GM13976 (cell line): ENCODE data around the gene HIKESHI.

ENCODE experiments used
- DNase-seq: peaks from one replicate; pipeline ENCODE4 v3.0.0; 2012; ENCODE audit warnings: low spot score
- in situ Hi-C: fragments of 300-500 bp; cut with MboI; formaldehyde crosslinking; loops from one replicate; pipeline ENCODE4 v1.12.0; 2022; ENCODE audit warnings: low sequenced_read_pairs, mixed read lengths, inconsistent platforms; ENCODE audit not compliant: unreplicated experiment
- TF ChIP-seq, protein P1 (sequence below): IDR thresholded peaks from 2 replicates; pipeline ENCODE4 v1.5.1; 2012; ENCODE audit warnings: borderline replicate concordance, mild to moderate bottlenecking; ENCODE audit not compliant: insufficient read depth; ENCODE audit errors: extremely low read depth, missing control alignments, control extremely low read depth

HIKESHI gene

DNA sequence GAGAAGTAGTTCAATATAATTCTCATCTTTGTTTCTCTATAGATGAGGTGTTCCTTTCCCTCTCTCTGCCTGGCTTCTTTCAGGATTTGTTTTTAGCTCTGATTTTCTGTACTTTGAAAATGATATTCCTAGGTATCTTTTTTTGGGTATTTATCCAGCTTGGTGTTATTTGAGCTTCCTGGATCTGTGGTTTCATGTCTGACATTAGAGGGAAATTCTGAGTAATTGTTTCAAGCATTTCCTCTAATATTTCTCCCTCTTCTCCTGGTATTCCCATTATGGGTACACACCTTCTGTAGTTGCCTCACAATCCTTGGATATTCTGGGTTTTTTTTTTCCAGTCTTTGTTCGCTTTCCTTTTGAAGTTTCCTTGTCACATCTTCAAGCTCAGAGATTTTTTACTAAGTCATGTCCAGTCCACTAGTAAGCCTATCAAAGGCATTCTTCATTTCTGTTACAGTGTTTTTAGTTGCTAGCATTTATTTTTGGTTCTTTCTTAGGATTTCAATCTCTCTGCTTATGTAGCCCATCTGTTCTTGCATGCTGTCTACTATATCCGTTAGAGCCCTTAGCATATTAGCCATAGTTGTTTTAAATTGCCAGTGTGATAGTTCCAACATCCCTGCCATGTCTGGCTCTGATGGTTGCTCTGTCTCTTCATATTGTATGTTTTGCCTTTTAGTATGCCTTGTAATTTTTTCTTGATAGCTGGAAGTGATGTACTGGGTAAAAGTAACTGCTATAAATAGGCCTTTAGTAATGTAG is 78.4 kb downstream of the HIKESHI start:
- in situ Hi-C loops = no loop called here
- DNase-seq = no peak
- TF ChIP-seq, protein P1, sequence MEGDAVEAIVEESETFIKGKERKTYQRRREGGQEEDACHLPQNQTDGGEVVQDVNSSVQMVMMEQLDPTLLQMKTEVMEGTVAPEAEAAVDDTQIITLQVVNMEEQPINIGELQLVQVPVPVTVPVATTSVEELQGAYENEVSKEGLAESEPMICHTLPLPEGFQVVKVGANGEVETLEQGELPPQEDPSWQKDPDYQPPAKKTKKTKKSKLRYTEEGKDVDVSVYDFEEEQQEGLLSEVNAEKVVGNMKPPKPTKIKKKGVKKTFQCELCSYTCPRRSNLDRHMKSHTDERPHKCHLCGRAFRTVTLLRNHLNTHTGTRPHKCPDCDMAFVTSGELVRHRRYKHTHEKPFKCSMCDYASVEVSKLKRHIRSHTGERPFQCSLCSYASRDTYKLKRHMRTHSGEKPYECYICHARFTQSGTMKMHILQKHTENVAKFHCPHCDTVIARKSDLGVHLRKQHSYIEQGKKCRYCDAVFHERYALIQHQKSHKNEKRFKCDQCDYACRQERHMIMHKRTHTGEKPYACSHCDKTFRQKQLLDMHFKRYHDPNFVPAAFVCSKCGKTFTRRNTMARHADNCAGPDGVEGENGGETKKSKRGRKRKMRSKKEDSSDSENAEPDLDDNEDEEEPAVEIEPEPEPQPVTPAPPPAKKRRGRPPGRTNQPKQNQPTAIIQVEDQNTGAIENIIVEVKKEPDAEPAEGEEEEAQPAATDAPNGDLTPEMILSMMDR = no peak

DNA sequence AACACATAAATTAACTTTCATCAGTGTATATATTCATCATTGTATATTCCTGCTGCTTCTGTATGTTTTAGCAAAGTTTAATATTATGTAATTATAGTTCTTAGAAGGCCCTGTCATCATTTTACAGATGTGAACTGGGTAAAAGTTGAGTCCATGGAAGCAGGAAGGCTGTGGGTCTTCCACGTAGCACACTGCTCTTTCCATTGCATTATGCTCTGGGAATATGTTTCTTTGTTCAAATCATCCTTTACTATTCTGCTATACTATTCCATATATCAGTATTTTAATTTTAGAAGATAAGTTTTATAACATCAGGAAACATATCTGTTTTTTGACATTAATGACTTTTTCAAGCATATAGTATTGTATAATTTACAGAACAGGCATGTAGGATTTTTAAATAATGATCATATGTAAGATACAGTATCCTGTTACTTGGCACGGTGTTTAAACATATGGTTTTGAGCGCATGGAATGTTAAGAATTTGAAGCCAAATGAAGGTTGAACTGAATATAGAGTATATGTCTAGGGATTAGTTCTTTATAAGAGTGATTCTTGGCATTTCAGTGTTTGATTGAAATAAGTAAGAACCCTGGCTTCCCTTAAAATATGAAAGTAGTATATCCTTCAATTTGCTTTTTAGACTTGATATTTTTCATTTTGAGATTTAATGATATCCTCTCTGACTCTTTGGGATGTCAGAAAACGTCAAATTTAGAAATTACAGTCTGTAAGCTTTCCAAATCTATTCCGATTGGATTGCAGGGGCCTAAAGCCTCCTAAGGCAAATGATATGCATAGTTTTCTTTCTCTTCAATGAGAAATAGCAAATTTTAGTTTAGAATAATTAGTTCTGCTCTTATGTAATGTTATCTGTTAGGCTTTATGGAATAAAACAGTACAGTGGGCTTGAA is 81.3 kb downstream of the HIKESHI start:
- TF ChIP-seq, protein P1 = no peak
- no peak for DNase-seq
- in situ Hi-C loops = no loop called here

DNA sequence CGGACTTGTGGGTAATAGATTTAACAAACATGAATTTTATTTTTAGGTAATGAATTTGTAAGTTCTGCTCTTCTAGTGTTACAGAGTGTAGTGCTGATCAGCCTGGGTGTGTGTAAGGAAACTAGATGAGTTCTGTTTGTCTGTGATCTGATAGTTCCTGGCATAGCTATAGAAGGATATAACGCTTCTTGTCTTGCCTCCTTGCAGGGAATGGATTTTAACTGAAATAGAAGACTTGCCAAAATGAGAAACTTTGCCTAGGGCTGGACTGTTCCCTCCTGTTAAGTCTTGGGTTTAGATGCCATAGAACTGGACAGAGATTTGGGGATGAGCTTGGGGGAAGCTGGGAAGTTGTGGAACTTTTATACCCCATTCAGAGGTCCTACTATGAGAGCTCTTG is 84.2 kb downstream of the HIKESHI start:
- no peak for DNase-seq
- TF ChIP-seq, protein P1 = no peak
- in situ Hi-C loops = no loop called here

DNA sequence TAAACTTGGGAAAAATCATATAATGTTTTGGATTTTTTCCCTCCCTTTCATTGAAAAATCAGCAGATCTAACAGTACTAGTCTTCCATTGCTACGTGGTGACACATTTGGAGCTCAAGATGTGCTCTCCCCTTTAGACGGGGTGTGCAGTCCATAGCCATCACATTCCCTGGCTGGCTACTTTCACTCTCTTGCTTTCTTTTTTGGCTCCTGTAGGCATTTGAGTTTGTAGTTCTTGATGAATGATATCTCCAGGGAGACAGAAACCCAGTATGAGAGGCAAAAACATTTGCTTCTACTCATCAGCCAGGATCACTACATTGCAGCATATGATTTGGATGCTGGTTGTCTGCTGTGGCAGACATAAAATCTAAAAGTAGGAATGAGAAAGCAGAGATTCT is 84.7 kb downstream of the HIKESHI start:
- in situ Hi-C loops = no loop called here

DNA sequence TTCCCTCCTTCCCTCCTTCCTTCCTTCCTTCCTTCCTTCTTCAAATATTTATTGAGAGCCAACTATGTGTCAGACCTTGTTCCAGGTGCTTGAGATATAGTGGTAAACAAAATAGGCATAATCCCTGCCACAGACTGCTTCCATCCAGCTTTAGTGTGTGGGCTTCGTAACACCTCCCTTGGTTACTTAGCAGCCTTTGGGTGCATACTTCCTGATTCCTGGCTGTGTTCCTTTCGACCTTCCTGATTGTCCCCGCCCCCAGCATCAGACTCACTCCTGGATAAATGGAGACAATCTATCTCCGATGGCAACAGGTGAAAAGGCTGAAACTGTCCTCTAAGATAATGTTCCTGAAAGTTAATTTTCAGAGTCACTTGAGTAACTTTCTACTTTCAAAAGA is 86.2 kb downstream of the HIKESHI start:
- in situ Hi-C loops = no loop called here
- DNase-seq = no peak
- TF ChIP-seq, protein P1 = no peak

More for the DNA sequence above, 84.7 kb downstream of the HIKESHI start:
- TF ChIP-seq, protein P1 = no peak
- no peak for DNase-seq

DNA sequence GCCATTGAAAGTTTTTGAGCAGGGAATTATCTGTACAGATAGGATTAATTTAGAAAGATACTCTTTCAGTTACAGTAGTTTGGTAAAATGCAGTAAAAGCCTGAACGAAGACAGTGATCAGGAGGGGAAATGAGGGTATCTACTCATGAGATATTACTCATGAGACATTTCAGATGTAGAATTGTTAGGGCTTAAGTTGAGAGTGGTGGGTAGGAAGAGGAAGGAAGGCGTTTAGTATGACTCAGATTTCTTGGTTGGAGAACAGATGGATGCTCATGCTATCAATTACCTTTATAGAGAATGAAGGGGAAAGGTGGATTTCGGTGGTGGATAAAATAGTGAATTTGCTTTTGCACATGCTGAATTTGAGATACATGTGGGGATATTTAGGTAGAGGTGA is 88.4 kb downstream of the HIKESHI start:
- in situ Hi-C loops = no loop called here
- TF ChIP-seq, protein P1 = no peak
- no peak for DNase-seq
